GM18507 (cell line): ENCODE results near the gene RER1.
"Not testable (repeated sequence)": the region's sequence is repeated elsewhere in the genome, so short reads cannot be mapped to it uniquely, and the experiment has no call there.

ENCODE experiments used
- DNase-seq: peaks from one replicate; pipeline ENCODE4 v3.0.0; 2011; ENCODE audit warnings: low read depth; ENCODE audit not compliant: insufficient read length; ENCODE audit errors: extremely low spot score
- FAIRE-seq: peaks from 2 replicates; lab custom pipeline; 2011; peaks lifted over from hg19 to GRCh38; lab: Jason Lieb, UNC

The RER1 gene

GRCh38 chr1:2436876-2437275 lies 45.2 kb downstream of the RER1 start:
- FAIRE-seq (no peak), DNase-seq (no peak)

GRCh38 chr1:2437617-2438016 lies 46.0 kb downstream of the RER1 start:
- DNase-seq = no peak
- no peak for FAIRE-seq

GRCh38 chr1:2438038-2438437 lies 46.4 kb downstream of the RER1 start:
- DNase-seq (no peak), FAIRE-seq (no peak)

GRCh38 chr1:2438641-2439040 lies 47.0 kb downstream of the RER1 start:
- no peak for DNase-seq
- FAIRE-seq = no peak

- no peak for DNase-seq
- FAIRE-seq = peak; percentile 58
Observed at GRCh38 chr1:2439369-2439768, 47.7 kb downstream of the RER1 start.

- FAIRE-seq, DNase-seq: not testable (repeated sequence)
Observed at GRCh38 chr1:2440346-2440745, 48.7 kb downstream of the RER1 start.

GRCh38 chr1:2441746-2442145 lies 50.1 kb downstream of the RER1 start:
- no peak for FAIRE-seq
- DNase-seq = no peak

- no peak for DNase-seq
- no peak for FAIRE-seq
Observed at GRCh38 chr1:2442661-2443060, 51.0 kb downstream of the RER1 start.

- FAIRE-seq (no peak), DNase-seq (no peak)
Observed at GRCh38 chr1:2443277-2444137, 51.9 kb downstream of the RER1 start.

- DNase-seq = no peak
- FAIRE-seq = no peak
Observed at GRCh38 chr1:2444138-2444591, 52.5 kb downstream of the RER1 start.

- no peak for FAIRE-seq
Observed at GRCh38 chr1:2445162-2445822, 53.7 kb downstream of the RER1 start.

GRCh38 chr1:2445823-2446215 lies 54.2 kb downstream of the RER1 start:
- FAIRE-seq (no peak), DNase-seq (no peak)

More at GRCh38 chr1:2445162-2445822, 53.7 kb downstream of the RER1 start:
- no peak for DNase-seq

- FAIRE-seq = no peak
Observed at GRCh38 chr1:2446394-2446793, 54.8 kb downstream of the RER1 start.

GRCh38 chr1:2446861-2447260 lies 55.2 kb downstream of the RER1 start:
- FAIRE-seq = no peak
- DNase-seq = no peak

More at GRCh38 chr1:2446394-2446793, 54.8 kb downstream of the RER1 start:
- no peak for DNase-seq

- FAIRE-seq = no peak
- no peak for DNase-seq
Observed at GRCh38 chr1:2447276-2448097, 55.8 kb downstream of the RER1 start.

- DNase-seq = no peak
- no peak for FAIRE-seq
Observed at GRCh38 chr1:2448098-2448445, 56.4 kb downstream of the RER1 start.

GRCh38 chr1:2449636-2450454 lies 58.2 kb downstream of the RER1 start:
- FAIRE-seq (no peak), DNase-seq (no peak)

GRCh38 chr1:2451741-2452140 lies 60.1 kb downstream of the RER1 start:
- no peak for FAIRE-seq
- no peak for DNase-seq

GRCh38 chr1:2452201-2452931 lies 60.7 kb downstream of the RER1 start:
- FAIRE-seq = no peak
- no peak for DNase-seq
